Colonic mucosa (tissue), 4 donors: ENCODE measurements around the gene GULP1. TPM values are rescaled to one million over a fixed set of nuclear protein-coding genes. Genes with fewer than 3 reads are reported as not detected.

ENCODE experiments used
- DNase-seq: peaks from one replicate; pipeline ENCODE4 v3.0.0-alpha.2; 2020
- H3K27ac ChIP-seq: fragments of 200-600 bp; one replicate; pipeline ENCODE4 v1.8.0; 2021
- H3K27me3 ChIP-seq: fragments of 200-600 bp; one replicate; pipeline ENCODE4 v1.8.0; 2021
- H3K36me3 ChIP-seq: fragments of 200-600 bp; one replicate; pipeline ENCODE4 v1.8.0; 2021
- H3K4me1 ChIP-seq: fragments of 200-600 bp; one replicate; pipeline ENCODE4 v1.8.0; 2021; ENCODE audit warnings: mild to moderate bottlenecking
- H3K4me3 ChIP-seq: fragments of 200-600 bp; one replicate; pipeline ENCODE4 v1.8.0; 2021
- H3K9ac ChIP-seq, 2 donors: one replicate each; pipeline ENCODE4 v1.7.0; 2013; ENCODE audit warnings: control low read depth in 2 of 2, low read depth in 2 of 2, low read length in 2 of 2
- H3K9me3 ChIP-seq: fragments of 200-600 bp; one replicate; pipeline ENCODE4 v1.8.0; 2021
- intact Hi-C: fragments of 100-400 bp; cut with DNase I; formaldehyde crosslinking; loops from one replicate; pipeline ENCODE4 v1.14.1; 2022
- total RNA-seq, 2 donors: library from RNA; stranded (reverse); fragmentation: NEBNext Ultra II Directional in 1 of 2; extraction: Animal tissue kit (Norgen Biotek cat#: 25700) in 1 of 2; gene quantifications; one replicate each; pipeline ENCODE4 v1.2.1, GENCODE V29; 2021
- TF ChIP-seq, protein P1 (sequence below): fragments of 200-600 bp; IDR thresholded peaks from one replicate; pipeline ENCODE4 v1.8.0; 2022; ENCODE audit warnings: antibody characterized with exemption, mild to moderate bottlenecking
- donor health status: healthy.
- donor health status: DM: no; HTN: no; CAD: no.
- donor health status: DM: no; HTN: no; CAD: no.

GULP1 gene, protein sequence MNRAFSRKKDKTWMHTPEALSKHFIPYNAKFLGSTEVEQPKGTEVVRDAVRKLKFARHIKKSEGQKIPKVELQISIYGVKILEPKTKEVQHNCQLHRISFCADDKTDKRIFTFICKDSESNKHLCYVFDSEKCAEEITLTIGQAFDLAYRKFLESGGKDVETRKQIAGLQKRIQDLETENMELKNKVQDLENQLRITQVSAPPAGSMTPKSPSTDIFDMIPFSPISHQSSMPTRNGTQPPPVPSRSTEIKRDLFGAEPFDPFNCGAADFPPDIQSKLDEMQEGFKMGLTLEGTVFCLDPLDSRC
- total RNA-seq = 10 to 100 TPM; 10.4 to 11.8 TPM

DNA sequence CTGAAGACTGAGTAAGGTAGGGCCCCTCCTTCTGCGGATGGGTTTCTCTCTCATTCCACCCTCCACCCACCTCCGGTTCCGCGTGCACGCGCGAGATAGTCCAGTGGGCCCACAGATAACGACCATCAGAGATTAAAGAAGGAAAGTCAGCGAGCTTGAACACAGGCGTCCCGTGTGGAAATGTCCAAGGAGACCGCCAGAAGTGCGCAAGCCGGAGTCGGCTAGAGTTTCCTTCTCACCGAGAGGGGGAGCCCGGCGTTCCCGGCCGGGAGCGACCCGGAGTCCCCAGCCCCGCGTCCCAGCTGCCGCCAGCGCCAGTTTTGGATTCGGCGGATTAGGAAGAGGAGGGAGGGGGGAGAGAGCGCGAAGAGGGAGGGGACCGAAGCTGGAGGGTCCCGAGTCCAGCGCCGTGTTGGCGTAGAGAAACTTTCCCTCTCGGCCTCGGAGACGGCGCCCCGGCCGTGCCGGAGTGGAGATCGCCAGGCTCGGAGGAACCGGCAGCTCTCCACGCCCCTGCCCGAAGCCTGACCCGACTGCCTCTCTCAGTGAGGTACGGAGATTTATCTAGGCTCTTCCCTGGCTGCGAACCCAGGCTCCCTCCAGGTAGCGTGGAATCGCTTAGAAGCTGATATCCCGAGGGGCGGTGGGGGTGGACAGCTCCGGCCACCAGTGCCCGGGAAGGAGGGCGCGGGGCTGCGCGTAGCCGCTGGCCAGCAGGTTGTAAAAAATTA, at the start of gene GULP1:
Gene GULP1, plus strand, starts transcription at position 258 of the 731 bp plus-strand sequence. CDS start 185,829 bp downstream, outside the sequence.
- Histone ChIP-seq H3K4me3 (peak within 1 kb of the TSS; percentile 47), H3K9ac (peak within 1 kb of the TSS; percentile 77 to 78), H3K36me3 (no peaks in the 10 kb centered on the region), H3K9me3 (no peaks in the 10 kb centered on the region), H3K4me1 (no peaks in the 10 kb centered on the region), H3K27me3 (no peaks in the 10 kb centered on the region), H3K27ac (peak within 1 kb of the TSS; percentile 73)
- intact Hi-C loops = no loop called here
- peak; percentile 66 for DNase-seq
- TF ChIP-seq, protein P1, sequence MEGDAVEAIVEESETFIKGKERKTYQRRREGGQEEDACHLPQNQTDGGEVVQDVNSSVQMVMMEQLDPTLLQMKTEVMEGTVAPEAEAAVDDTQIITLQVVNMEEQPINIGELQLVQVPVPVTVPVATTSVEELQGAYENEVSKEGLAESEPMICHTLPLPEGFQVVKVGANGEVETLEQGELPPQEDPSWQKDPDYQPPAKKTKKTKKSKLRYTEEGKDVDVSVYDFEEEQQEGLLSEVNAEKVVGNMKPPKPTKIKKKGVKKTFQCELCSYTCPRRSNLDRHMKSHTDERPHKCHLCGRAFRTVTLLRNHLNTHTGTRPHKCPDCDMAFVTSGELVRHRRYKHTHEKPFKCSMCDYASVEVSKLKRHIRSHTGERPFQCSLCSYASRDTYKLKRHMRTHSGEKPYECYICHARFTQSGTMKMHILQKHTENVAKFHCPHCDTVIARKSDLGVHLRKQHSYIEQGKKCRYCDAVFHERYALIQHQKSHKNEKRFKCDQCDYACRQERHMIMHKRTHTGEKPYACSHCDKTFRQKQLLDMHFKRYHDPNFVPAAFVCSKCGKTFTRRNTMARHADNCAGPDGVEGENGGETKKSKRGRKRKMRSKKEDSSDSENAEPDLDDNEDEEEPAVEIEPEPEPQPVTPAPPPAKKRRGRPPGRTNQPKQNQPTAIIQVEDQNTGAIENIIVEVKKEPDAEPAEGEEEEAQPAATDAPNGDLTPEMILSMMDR = peak; percentile 32

DNA sequence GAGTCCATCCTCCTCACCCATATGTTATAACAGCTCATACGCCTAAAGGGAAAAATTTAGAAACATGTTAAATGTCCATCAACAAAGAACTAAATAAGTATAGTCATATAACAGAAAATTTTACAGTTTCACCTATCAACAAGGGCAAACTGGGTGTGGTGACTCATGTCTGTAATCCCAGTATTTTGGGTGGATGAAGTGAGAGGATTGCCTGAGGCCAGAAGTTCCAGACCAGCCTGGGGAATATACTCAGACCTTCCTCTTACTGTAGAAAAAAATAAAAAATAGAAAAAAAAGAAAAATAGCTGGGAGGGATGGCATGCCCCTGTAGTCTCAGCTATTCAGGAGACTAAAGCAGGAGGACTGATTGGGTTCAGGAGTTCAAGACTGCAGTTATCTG, 48.3 kb upstream of the GULP1 start:
- TF ChIP-seq, protein P1 = no peak
- no peaks in the 10 kb centered on the region for H3K27me3 ChIP-seq
- H3K9me3 ChIP-seq = no peaks in the 10 kb centered on the region
- H3K4me3 ChIP-seq = no peak overlapping the region
- DNase-seq = no peak
- intact Hi-C loops = no loop called here
- H3K4me1 ChIP-seq = no peaks in the 10 kb centered on the region
- no peak overlapping the region for H3K9ac ChIP-seq
- no peak overlapping the region for H3K27ac ChIP-seq
- H3K36me3 ChIP-seq = no peaks in the 10 kb centered on the region

DNA sequence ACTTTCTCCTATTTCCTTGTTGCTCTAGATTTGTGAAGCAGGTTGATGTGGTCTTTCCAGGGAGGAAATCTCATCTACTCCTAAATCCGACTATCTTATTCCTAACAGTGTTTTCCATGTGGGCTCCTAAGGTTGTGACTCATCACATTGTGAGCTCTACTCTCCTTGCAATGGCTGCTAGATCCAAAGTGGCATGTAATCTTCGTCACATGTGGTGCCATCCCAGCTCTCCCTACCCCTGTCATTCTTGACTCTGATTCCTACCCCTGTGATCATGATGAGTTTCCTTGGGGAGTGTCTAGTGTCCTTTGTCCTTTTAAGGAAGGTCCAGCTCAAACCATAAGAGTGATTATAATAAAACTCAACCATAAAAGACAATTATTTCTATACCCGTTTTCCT, 47.3 kb upstream of the GULP1 start:
- no peaks in the 10 kb centered on the region for H3K36me3 ChIP-seq
- no peaks in the 10 kb centered on the region for H3K27me3 ChIP-seq
- H3K4me1 ChIP-seq = no peaks in the 10 kb centered on the region
- H3K9me3 ChIP-seq = no peaks in the 10 kb centered on the region
- no peak for DNase-seq
- no peak overlapping the region for H3K4me3 ChIP-seq
- no peak overlapping the region for H3K27ac ChIP-seq
- H3K9ac ChIP-seq = no peak overlapping the region
- TF ChIP-seq, protein P1 = no peak
- intact Hi-C loops = no loop called here

DNA sequence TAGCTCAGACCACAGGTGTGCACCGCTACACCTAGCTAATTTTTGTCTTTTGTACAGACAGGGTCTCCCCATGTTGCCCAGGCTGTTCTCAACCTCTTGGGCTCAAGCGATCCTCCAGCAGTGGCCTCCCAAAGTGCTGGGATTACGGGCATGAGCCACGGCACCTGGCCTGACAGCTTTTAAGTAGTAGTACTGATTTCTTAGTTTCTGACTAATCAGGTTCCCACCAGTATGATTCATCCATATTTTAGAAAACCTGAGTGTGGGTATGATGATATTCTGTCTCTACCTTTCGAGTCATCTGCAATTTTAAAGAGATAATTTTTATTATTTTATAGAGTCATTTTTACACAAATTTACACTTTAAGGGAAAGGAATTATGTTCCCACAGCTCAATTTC, 46.4 kb upstream of the GULP1 start:
- TF ChIP-seq, protein P1 = no peak
- Histone ChIP-seq H3K27me3 (no peaks in the 10 kb centered on the region), H3K4me3 (no peak overlapping the region), H3K9me3 (no peaks in the 10 kb centered on the region), H3K27ac (no peak overlapping the region), H3K4me1 (no peaks in the 10 kb centered on the region), H3K36me3 (no peaks in the 10 kb centered on the region), H3K9ac (no peak overlapping the region)
- intact Hi-C loops = no loop called here
- no peak for DNase-seq

DNA sequence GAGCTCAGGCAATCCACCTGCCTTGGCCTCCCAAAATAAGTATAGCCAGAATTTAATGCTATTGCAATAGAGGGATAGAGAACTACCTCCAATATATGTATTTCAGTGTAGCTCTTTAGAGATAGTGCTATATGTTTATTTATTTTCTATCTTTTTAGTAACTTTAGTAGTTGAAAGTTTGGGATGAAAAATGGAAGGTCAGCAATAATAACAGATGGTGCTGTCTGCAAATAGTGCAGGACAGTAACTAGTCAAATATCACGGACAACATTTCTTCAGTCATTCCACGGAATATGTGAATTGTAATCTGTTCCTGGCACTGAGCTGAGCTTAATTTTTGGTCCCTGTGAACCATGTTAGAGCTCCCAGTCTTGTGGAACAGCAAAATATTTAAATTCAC, 43.2 kb upstream of the GULP1 start:
- no peak overlapping the region for H3K9ac ChIP-seq
- H3K9me3 ChIP-seq = no peaks in the 10 kb centered on the region
- no peak overlapping the region for H3K4me3 ChIP-seq
- intact Hi-C loops = no loop called here
- DNase-seq = no peak
- no peaks in the 10 kb centered on the region for H3K27me3 ChIP-seq
- no peaks in the 10 kb centered on the region for H3K36me3 ChIP-seq
- H3K4me1 ChIP-seq = no peaks in the 10 kb centered on the region
- TF ChIP-seq, protein P1 = no peak
- H3K27ac ChIP-seq = no peak overlapping the region
